Left kidney (tissue), 2 donors: ENCODE data around the gene PTPRM. TPM values are rescaled to one million over a fixed set of nuclear protein-coding genes. Genes with fewer than 3 reads are reported as not detected.

ENCODE experiments used
- DNase-seq: peaks from one replicate; pipeline ENCODE4 v3.0.0-alpha.2; 2013
- polyA plus RNA-seq: library from polyadenylated mRNA; unstranded; fragments of 120-200 nt; gene quantifications from one replicate; pipeline ENCODE4 v1.2.1, GENCODE V29; 2013; ENCODE audit not compliant: insufficient read length

The PTPRM gene
- polyA plus RNA-seq, 1 donor: 107 TPM

DNA sequence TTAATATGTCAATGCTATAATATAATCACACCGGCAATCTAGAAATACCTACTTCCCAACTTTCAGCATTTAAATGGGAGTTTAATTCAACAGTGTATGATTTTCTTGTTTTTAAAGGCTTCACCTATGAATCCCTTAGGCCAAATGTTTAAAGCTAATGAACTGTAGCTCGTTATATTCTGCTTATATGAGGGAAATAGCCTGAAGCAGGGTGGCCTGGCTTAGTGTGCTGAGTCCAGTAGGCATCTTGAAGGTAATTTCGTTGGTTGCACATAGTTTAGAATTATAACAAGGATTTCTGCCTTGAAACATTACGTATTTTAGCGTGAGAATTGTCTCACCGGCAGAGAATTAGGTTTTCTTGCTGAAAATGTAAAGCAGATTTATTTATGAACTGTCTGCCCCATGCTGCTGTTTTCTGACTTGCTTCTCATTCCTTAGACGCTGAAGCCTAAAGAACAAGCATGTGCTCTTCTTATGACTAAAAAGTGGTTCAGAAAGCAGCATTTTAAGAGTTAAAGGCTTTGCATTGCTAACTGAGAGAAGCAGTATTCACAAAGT, 608.5 kb downstream of the PTPRM start:
- DNase-seq: no peak

DNA sequence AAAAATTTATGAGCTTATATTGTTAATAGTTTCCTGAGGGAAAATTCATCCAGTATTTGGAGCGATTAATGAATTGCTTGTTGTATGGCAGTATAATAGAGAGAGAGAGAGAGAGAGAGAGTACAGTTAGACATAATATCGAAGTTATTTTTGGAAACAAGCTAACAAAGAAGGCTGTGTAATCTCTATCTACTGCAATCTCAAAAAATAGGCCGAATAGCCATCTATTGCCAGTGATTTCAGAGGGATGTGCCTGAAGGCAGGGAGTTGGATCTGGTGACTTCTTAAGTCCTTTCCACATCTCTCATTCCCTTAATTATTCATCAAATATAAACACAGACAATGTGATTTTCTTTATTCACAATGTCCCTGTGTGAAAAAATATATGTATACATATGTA, 609.0 kb downstream of the PTPRM start:
- DNase-seq: no peak

DNA sequence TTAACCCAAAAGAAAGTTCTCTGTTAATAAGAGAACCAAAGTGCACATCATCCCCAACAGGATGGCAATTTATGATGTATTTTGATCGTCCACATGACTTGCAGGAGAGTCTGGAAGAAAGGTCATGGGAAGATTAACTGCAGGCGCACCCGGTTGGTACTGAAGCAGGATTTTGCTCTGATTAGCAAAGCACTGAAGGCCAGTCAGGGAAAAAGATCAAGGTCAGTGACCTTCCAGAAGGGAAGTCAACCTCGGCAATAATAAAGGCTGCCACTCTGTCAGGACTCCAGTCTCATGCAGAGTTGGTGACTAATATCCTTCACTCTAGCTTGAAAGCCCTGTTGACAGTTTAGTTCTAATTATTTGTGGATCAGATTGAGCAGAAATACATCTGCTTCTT, 609.4 kb downstream of the PTPRM start:
- no peak for DNase-seq

DNA sequence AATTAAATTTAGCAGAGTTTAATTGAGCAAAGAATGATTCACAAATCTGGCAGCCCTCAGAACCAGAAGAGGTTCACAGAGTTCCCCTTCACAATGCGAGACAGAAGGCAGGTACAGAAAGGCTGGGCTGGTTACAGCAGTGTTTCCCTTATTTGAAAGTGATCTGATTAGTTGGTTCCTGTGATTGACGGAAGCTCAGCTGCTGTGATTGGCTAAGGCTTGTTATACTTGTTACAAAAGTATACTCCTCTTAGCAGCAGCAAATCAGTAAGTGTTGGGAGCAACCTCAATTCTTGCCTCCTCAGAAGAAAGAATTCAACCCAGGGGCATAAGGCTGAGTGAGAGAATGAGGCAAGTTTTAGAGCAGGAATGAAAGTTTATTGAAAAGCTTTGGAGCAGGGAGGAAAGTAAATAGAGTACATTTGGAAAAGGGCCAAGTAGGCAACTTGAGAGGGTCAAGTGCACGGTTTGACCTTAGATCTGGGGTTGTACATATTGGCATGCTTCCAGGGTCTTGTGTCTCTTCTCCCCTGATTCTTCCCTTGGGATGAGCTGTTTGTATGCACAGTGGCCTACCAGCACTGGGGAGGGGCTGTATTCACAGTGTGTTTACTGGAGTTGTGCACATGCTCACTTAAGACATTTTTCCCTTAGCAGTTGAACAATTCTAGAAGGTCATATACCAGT, 610.4 kb downstream of the PTPRM start:
- no peak for DNase-seq

DNA sequence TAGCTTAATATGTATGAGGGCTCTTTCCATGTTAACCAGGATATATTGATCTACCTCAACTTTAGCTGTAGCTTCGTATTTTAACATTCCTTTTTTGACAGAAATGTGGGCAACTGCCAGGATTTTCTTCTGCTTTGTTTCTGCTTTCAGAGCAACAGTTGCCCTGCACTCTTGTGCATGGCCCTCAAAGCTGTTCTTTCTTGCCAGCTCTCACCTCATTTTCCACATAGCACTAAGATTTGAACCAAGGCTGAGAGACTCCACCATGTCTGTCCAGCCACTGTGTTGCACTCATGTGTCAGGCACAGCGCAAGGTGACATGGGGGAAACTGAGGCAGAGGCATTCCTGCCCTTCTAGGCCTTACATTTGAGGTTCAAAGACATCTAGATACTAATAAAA, 619.3 kb downstream of the PTPRM start:
- DNase-seq: no peak

DNA sequence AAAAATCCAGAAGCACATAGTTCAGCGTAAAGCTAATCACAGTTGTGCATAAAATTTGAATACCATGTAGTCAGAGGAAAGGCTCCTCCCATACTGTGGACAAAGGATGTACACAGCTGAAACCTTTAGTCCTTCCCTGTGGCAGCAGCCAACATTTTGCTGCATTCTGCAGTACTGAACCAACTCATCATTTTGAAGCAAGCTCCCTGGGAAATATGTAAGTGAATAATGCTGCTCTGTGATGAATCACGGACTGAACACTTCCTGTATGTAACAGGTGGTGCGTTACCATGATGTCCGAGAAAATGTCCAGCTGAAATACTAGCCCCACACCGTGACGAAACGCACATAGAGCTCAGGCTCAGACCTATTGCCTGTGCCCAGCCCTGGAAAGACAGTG, 621.1 kb downstream of the PTPRM start:
- no peak for DNase-seq

DNA sequence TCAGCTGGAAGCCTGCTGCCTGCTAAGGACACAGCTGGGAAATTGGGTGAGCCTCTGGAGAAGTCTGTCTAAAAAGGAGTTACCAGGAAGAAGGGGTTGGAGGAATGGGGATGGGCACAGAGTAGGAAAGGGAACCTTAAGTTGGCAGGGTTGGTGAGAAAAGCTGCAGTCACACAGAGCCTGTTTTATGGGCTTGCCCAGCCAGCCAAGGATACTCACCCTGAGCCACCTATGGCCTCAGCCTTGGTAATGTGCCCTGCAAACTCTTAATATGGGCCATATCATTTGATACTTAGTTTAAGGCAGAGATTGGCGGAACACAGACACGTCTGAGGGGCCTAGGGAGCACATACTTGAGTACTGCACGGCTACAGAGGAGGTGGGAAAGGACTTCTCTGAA, 623.9 kb downstream of the PTPRM start:
- no peak for DNase-seq

DNA sequence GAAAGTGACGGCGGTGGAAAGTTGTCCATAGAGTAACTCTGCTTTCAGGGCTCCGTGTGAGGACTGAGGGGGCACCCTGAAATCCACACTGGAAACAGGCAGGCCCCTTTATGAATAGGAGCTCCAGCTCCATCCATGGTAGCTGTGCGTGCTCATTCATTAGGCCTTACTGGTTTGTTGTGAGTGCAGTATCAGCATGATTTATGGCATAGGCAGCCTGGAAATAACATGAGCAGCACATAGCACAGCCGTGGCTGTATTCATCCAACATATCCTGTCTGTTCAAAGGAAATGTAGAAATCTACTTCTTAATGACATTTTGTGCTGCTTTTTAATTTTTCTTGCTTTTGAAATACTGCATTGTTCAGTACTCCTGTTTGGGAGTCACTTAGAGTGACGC, 627.3 kb downstream of the PTPRM start:
- DNase-seq: no peak

DNA sequence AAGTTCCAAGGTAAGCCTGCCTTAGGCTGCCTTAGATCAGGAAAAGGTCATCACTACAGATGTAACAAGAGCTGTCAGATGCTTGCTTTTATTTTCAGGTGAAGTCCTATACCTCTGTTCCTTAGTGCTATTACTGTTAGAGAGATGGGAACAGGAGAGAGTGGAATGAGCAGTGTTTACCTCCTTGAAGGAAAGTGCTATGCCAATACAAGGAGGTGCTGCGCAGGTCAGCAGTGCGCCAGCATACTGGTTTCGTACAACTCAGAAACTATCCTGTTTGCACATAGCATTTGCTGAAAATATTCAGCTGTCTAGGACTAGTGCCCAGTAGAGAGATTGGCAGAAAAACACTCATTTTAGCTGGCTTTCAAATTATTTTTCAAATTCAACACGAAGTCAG, 629.1 kb downstream of the PTPRM start:
- no peak for DNase-seq

DNA sequence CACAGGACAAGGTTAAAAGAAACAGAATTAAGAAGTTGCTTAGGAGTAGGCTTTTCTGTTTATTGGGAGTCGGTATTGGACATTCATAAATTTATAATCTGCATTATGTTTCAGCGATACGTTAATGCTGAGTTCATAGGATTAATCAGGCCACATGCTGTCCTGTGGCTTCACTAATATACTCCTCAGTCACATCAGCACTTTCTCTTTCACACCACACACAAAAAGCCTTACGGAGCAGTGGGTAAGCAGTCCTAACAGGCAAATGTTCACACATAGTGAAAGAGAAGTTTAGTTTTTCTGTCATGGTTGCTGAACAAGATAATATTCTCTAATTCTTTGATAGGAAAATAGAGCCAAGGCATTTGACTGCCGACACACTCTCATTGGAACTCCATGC, 630.4 kb downstream of the PTPRM start:
- DNase-seq: no peak

DNA sequence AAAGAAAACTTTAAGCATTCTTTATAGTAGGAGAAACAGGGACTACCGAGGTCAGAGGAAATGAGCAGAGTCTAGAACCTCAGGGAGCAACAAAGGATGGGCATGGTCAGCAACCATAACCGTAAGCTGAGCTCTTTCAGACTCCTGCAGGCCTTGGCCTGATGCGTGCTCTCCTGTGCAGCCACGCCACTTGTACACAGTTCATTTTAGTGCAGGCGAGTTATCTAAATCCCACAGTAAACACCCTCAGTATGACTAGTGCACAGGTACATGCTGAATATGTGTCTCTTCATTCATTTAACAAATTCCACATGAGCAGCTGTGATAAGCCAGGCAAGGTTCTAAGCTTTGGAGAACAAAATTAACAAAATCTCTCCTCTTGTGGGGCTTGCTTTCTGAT, 640.9 kb downstream of the PTPRM start:
- no peak for DNase-seq

DNA sequence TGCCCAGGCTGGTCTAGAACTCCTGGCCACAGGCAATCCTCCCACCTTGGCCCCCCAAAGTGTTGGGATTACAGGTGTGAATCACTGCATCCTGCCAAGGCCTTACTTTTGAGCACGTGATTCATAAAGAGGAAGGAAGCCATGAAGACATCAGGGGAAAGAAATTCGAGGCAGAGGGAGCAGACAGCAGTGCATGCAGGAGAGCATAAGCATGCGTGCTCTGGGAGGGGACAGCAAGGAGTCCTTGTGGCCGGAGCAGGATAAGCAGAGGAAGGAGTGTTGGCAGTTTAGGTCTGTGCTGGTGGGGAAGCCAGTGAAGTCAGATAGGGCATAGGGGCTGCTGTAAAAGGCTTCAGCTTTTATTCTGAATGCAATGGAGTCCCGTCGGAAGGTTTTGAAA, 641.6 kb downstream of the PTPRM start:
- no peak for DNase-seq

DNA sequence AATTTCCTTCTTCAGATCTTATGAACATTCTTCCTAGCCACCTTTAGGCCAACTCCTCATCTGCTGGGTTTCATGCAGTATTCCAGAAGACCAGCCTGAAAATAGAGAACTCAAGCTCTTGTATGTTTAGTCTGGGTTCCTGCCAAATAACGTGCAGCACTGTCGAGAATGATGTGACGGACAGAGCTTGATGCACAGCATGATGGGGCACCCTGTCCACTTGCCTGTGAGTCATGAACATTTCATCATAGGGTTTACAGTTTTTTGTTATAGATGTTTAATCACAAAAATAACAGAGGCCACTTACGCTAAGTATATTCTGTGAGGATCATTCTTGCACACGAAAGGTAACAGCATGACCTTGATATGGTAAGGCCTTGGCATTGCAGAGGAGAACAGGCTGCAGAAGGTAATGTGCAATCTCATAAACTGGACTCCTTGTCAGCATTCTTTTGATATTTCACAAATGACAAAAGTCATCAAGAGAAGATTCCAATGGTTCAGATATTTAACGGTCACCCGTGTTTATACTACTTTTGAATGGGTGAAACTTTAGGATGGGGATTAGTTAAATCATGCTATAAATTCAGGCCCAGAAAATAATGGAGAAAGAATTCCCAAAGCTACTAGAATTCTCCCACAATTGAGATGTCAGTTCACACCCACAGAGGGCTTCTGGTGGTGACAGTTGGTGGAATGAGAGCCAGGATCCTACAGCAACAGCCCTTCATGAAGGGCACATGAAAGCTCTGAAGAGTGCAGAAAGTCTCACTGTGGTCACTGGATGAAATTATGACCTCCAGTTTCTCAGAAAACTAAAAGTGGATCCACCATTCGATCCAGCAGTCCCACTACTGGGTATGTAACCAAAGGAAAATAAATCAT, 646.0 kb downstream of the PTPRM start:
- no peak for DNase-seq

DNA sequence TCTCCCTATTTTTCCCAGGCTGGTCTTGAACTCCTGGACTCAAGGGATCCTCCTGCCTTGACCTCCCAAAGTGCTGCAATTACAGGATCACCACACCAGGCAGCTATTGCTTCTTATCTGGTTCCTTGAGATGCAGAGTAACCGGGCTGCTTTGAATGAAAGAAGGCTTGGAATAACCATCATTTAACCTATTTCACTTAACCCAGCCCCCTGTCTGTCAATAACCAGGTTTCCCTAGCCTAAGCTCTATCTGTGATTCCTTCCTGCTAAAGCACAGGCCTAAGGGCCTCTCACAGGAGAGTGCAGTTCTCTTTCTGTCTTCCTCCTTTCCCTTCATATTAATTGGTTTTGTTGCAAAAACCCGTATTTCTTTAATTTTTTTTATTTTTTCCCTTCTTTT, 648.6 kb downstream of the PTPRM start:
- DNase-seq: no peak

DNA sequence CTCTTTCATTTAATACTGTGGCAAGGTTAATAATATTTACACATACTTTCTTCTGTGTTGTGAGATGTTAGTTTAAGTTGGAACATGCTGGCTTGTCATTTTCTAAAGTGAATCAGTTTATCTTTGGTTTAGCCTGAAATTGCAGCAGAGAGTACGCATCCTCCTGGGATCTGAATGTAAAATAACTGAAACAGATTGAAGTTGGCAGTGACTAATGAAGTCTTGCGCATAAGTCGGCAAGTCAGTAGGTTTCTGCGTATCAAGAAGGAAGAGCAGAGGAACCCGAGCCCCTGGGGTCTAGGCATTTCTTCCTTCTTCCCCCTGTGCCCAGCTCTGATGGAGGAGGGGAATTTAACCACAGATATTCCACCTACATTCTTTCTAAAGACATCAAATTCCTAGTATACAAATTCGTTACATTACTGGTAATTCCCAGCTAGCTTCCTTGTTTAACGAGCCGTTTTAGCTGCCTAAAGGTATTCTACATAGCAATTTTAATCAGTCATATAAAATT, 650.0 kb downstream of the PTPRM start:
- no peak for DNase-seq

DNA sequence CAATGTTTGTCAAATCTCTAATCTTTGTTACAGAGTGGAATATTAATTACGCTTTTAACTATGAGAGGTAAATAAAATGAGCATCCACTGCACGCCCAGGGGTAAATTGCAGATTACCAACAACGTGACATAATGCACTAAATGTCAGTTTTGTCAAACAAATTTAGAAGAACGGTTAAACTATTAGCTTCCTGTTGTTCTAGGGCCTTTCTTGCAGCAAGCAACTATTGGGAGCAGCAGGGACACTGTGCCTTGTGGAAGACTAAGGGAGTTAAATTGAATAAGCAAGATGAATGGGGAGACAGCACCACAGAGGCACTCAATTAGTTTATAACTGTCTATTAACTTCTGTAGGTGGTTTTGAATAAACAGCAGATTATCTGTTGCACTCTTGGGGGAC, 651.1 kb downstream of the PTPRM start:
- no peak for DNase-seq

DNA sequence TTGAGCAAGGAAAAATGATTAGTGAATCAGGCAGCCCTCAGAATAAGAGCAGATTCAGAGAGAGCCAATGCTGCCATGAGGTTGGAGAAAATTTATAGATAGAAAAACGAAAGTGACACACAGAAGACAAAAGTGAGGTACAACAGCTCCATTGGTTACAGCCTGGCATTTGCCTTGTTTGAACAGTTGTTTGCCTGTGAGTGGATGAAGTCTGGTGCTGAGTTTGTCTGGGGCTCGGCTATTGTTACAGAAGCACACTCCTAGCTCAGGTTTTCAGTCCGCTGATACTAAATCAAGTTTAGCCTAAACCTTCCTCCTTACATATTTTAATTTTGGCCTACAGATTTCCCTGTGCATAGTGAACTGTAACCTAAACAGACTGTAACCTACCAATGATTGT, 654.3 kb downstream of the PTPRM start:
- no peak for DNase-seq

DNA sequence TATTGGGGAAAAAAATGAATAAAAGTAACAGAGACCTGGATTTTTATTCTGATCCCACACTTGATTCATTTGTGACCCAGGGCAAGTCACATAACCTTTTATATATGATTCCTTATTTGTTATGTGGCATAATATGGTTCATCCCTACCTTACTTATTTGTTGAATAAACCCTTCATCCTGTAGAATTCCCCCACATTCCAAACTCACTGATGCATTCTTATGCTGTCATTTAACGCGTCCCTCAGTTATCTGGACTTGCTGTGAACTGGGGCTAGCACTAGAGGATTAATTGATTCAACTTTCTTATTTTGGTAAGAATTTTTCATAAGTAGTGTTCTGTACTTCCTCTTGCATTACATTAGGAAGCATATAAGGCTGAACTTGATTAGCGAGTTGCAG, 657.5 kb downstream of the PTPRM start:
- no peak for DNase-seq

DNA sequence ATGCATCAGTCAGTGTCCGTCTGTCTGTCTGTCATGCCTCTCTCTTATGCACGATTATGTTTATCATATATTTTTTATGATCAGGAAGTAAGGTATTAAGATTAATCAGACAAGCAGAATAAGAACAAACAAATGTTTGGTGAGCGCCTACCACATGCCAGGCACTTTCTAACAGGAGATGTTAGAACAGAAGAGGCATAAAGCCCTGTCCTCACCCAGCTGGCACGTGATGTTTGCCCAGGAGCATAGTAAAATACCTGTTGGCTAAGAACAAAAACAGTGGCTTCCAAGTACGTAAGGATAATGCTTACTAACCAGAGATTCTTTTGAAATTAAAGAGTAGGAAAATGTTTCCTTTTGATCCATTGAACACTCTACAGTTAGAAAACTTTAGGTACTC, 661.9 kb downstream of the PTPRM start:
- no peak for DNase-seq

DNA sequence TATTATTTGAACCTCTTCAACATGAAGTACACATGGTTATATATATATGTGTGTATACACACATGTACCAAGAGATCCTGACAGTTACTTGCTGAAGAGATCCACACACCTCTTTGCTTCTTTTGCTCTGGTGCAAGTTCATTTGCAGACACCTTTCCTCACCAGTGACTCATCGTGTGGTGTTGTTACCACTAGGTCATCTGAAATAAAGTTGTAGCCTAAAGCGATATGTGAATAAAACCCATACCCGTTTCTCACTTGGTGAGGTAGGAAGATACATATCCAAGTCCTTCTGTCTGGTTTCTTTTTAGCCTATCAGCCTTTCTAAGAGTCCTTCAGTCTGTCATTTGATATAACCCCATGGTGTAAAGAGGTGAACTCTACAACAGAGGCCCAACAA, 662.7 kb downstream of the PTPRM start:
- no peak for DNase-seq

DNA sequence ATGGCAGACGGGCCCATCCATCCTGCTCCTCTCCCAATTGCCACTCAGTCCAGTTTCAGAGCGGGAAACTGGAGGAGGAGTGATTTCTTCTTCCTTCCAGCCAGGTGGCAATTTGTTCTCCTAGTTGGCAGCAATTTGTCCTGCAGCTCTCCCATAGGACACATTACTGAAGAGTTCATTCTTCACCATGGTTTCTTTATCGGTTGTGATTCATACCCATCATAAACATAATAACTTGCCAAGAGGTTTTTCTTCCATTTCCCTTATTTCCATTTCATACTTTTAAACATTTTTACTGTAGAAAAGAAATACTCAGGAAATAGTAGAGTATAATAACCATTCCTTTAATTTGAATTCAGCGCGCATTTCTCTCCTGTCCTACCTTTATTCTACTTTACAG, 664.2 kb downstream of the PTPRM start:
- DNase-seq: no peak

DNA sequence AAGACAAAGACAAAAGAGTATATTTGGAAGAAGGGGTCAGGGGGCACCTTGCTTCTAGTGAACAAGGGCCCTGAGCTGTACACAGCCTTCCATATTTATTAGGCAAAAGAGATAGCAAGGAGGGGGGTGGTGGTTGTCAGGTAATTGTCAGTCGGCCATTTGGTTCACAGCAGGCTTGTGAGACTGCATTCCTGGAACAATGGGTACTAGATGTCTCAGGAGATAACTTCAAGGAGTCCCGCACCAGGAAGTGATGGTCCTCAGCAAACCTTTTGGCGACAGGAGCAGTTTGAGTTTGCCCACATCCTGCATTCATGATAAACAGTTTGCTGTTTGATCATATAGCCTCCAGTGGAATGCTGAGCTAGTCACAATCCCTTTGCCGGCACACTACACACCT, 665.7 kb downstream of the PTPRM start:
- DNase-seq: no peak

DNA sequence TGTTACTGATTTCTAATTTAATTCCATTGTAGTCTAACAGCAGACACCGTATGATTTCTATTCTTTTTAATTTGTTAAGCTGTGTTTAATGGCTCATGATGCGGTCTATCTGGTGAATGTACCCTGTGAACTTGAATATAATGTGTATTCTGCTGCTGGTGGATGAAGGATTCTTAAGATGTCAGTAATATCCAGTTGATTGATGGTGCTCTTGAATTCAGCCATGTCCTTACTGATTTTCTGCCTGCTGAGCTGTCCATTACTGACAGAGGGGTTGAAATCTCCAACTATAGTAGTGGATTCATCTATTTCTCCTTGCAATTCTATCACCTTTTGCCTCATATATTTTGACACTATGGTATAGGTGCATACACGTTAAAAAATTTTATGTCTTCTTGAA, 668.8 kb downstream of the PTPRM start:
- DNase-seq: no peak
